HCT116 (cell line): ENCODE measurements around the gene LYVE1. TPM values are rescaled to one million over a fixed set of nuclear protein-coding genes. Genes with fewer than 3 reads are reported as not detected.

ENCODE experiments used
- ATF3 ChIP-seq: IDR thresholded peaks from 2 replicates; pipeline ENCODE4 v1.6.1; 2012
- CEBPB ChIP-seq: IDR thresholded peaks from 2 replicates; pipeline ENCODE4 v1.6.1; 2012; ENCODE audit warnings: low read depth
- EGR1 ChIP-seq: IDR thresholded peaks from 2 replicates; pipeline ENCODE4 v1.6.1; 2012; ENCODE audit warnings: low read depth
- EZH2phosphoT487 ChIP-seq: fragments of 200-600 bp; IDR thresholded peaks from 2 replicates; pipeline ENCODE4 v1.6.1; 2018; ENCODE audit warnings: antibody characterized with exemption, borderline replicate concordance
- POLR2AphosphoS5 ChIP-seq: IDR thresholded peaks from 2 replicates; pipeline ENCODE4 v1.6.1; 2011; ENCODE audit warnings: mild to moderate bottlenecking, low read depth, low read length, moderate library complexity
- SP1 ChIP-seq: IDR thresholded peaks from 2 replicates; pipeline ENCODE4 v1.6.1; 2012; ENCODE audit warnings: low read depth
- SRF ChIP-seq: IDR thresholded peaks from 2 replicates; pipeline ENCODE4 v1.6.1; 2012; ENCODE audit warnings: low read depth
- YY1 ChIP-seq: IDR thresholded peaks from 2 replicates; pipeline ENCODE4 v1.6.1; 2011; ENCODE audit warnings: low read length, low read depth, moderate library complexity, mild to moderate bottlenecking; ENCODE audit not compliant: insufficient replicate concordance; ENCODE audit errors: extremely low read depth
- ZFX ChIP-seq: fragments of 450-650 bp; IDR thresholded peaks from 2 replicates; pipeline ENCODE4 v1.6.1; 2017
- ZNF274 ChIP-seq: fragments of 200-500 bp; sonication (Bioruptor generic); IDR thresholded peaks from 2 replicates; pipeline ENCODE4 v1.6.1; 2014; ENCODE audit warnings: mild to moderate bottlenecking, low read depth, low read length, inconsistent platforms
- total RNA-seq: library from RNA; stranded (reverse); gene quantifications from one replicate; pipeline ENCODE4 v1.2.1, GENCODE V29; 2021; ENCODE audit not compliant: unreplicated experiment
- TF ChIP-seq, protein P1 (sequence below): IDR thresholded peaks from 2 replicates; pipeline ENCODE4 v1.6.1; 2012
- TF ChIP-seq, protein P2 (sequence below): IDR thresholded peaks from 2 replicates; pipeline ENCODE4 v1.6.1; 2011; ENCODE audit warnings: mild to moderate bottlenecking, low read length, moderate library complexity; ENCODE audit not compliant: insufficient replicate concordance; ENCODE audit errors: extremely low read depth

LYVE1 gene
- total RNA-seq, 1 experiment from 2014 or later, result 0.34 TPM

DNA sequence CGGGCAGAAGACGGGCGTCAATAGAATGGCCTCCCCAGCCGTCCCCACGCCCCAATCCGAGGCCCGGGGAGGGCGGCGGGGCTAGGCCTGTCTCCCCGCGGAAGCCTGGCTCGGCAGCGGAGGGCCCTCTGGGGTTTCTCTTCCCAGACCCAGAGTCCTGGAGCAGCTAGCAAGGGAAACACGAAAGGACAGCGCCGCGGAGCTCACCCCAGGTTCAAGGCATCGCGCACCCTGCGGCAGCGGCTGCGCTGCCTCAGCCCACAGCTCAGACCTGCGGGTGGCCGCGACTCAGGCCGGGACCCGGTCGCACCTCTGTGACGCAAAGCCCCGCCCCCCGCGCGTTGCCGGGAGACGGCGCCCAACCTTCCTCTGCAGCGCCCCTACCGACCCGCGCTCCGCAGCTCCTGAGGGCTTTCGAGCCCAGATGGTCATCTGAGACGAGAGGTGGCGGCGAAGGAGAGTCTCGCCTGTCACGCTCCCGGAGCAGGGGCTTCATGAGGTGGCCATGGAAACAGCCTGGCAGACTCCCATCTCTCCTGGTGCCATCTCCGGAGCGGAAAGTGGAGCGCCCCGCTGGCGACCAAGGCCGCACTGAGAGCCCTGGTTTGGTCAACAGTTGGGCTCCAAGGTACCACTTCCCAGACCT is 27.4 kb downstream of the LYVE1 start, which contains the start of gene RNF141 (continued):
- TF ChIP-seq, protein P1, sequence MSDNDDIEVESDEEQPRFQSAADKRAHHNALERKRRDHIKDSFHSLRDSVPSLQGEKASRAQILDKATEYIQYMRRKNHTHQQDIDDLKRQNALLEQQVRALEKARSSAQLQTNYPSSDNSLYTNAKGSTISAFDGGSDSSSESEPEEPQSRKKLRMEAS, result no peak; the same call in none of the 2 replicates
- TF ChIP-seq ZNF274, result no peak
- TF ChIP-seq SP1, result peak; percentile 84
- TF ChIP-seq, protein P2, sequence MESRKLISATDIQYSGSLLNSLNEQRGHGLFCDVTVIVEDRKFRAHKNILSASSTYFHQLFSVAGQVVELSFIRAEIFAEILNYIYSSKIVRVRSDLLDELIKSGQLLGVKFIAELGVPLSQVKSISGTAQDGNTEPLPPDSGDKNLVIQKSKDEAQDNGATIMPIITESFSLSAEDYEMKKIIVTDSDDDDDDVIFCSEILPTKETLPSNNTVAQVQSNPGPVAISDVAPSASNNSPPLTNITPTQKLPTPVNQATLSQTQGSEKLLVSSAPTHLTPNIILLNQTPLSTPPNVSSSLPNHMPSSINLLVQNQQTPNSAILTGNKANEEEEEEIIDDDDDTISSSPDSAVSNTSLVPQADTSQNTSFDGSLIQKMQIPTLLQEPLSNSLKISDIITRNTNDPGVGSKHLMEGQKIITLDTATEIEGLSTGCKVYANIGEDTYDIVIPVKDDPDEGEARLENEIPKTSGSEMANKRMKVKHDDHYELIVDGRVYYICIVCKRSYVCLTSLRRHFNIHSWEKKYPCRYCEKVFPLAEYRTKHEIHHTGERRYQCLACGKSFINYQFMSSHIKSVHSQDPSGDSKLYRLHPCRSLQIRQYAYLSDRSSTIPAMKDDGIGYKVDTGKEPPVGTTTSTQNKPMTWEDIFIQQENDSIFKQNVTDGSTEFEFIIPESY, result peak; percentile 21
- peak; percentile 93 for TF ChIP-seq ZFX
- TF ChIP-seq POLR2AphosphoS5, result peak; percentile 95
- no peak for TF ChIP-seq CEBPB
- TF ChIP-seq EGR1, result 0 out of 2 replicates have a peak, but pooled peaks have one; percentile 44
- TF ChIP-seq EZH2phosphoT487, result no peak
- TF ChIP-seq ATF3, result no peak; the same call in 1 of the 2 replicates
- TF ChIP-seq SRF, result peak; percentile 90
- peak; percentile 76 for TF ChIP-seq YY1
